Peyer's patch (tissue), 4 donors: ENCODE data around the gene TMPRSS15. TPM values are rescaled to one million over a fixed set of nuclear protein-coding genes. Genes with fewer than 3 reads are reported as not detected.

Source experiments
- DNase-seq, 3 donors: peaks; one replicate each; pipeline ENCODE4 v3.0.0-alpha.2; 2017 to 2019
- H3K27ac ChIP-seq, 4 donors: fragments of 200-600 bp; sonication (generic); one replicate each; pipeline ENCODE4 v1.5.1; 2016 to 2019
- H3K27me3 ChIP-seq, 2 donors: fragments of 200-600 bp; sonication (generic); one replicate each; pipeline ENCODE4 v1.5.1; 2019
- H3K36me3 ChIP-seq, 3 donors: fragments of 200-600 bp; sonication (generic); one replicate each; pipeline ENCODE4 v1.5.1; 2016 to 2019
- H3K4me1 ChIP-seq, 4 donors: fragments of 200-600 bp; sonication (generic); one replicate each; pipeline ENCODE4 v1.5.1; 2016 to 2019
- H3K4me3 ChIP-seq, 4 donors: fragments of 200-600 bp; sonication (generic); 1 replicate in 3 of 4; 2 replicates in 1 of 4; pipeline ENCODE4 v1.5.1; 2016 to 2019; ENCODE audit warnings: mild to moderate bottlenecking in 1 of 4
- H3K9me3 ChIP-seq, 4 donors: fragments of 200-600 bp; sonication (generic); one replicate each; pipeline ENCODE4 v1.5.1; 2016 to 2019; ENCODE audit warnings: mild to moderate bottlenecking in 1 of 4
- POLR2A ChIP-seq, 2 donors: fragments of 450-650 bp; IDR thresholded peaks; one replicate each; pipeline ENCODE4 v1.5.1; 2017; ENCODE audit warnings: antibody characterized with exemption in 2 of 2, mild to moderate bottlenecking in 2 of 2, moderate library complexity in 2 of 2
- total RNA-seq, 4 donors: library from RNA; depleted of rRNA; stranded (reverse); fragments of >200 nt; gene quantifications; one replicate each; pipeline ENCODE4 v1.1.0, GENCODE V29; 2016
- TF ChIP-seq, protein P1 (sequence below), 6 experiments: fragments of 450-650 bp in 4 of 6; fragments of 200-600 bp in 2 of 6; sonication (generic) in 1 of 6; IDR thresholded peaks; one replicate each; pipeline ENCODE4 v1.5.1; 2017 to 2019; ENCODE audit warnings: antibody characterized with exemption in 6 of 6, mild to moderate bottlenecking in 3 of 6, moderate library complexity in 1 of 6

Gene TMPRSS15
- total RNA-seq, 4 donors from 2014 or later: 18.0 to 70.0 (median 39.9) TPM; not detected in 1

GRCh38 chr21:18269856-18270255, 133.7 kb downstream of the TMPRSS15 start:
- DNase-seq: no peak
- Histone ChIP-seq H3K4me1 (no peaks in the 10 kb centered on the region), H3K4me3 (no peak overlapping the region), H3K36me3 (no peaks in the 10 kb centered on the region), H3K9me3 (no peaks in the 10 kb centered on the region), H3K27ac (no peak overlapping the region), H3K27me3 (no peaks in the 10 kb centered on the region)
- no peak for TF ChIP-seq POLR2A (IDR thresholded peaks at IDR 0.05)
- TF ChIP-seq, protein P1, sequence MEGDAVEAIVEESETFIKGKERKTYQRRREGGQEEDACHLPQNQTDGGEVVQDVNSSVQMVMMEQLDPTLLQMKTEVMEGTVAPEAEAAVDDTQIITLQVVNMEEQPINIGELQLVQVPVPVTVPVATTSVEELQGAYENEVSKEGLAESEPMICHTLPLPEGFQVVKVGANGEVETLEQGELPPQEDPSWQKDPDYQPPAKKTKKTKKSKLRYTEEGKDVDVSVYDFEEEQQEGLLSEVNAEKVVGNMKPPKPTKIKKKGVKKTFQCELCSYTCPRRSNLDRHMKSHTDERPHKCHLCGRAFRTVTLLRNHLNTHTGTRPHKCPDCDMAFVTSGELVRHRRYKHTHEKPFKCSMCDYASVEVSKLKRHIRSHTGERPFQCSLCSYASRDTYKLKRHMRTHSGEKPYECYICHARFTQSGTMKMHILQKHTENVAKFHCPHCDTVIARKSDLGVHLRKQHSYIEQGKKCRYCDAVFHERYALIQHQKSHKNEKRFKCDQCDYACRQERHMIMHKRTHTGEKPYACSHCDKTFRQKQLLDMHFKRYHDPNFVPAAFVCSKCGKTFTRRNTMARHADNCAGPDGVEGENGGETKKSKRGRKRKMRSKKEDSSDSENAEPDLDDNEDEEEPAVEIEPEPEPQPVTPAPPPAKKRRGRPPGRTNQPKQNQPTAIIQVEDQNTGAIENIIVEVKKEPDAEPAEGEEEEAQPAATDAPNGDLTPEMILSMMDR (IDR thresholded peaks at IDR 0.05): no peak

- DNase-seq: no peak
- TF ChIP-seq, protein P1 (IDR thresholded peaks at IDR 0.05): no peak
- TF ChIP-seq POLR2A (IDR thresholded peaks at IDR 0.05): no peak
- H3K4me1 ChIP-seq: no peaks in the 10 kb centered on the region
- no peak overlapping the region for H3K4me3 ChIP-seq
- H3K27ac ChIP-seq: no peak overlapping the region
- H3K27me3 ChIP-seq: no peaks in the 10 kb centered on the region
- H3K9me3 ChIP-seq: no peaks in the 10 kb centered on the region
- no peaks in the 10 kb centered on the region for H3K36me3 ChIP-seq
These were observed 134.7 kb downstream of the TMPRSS15 start for GRCh38 chr21:18268906-18269305.

DNA sequence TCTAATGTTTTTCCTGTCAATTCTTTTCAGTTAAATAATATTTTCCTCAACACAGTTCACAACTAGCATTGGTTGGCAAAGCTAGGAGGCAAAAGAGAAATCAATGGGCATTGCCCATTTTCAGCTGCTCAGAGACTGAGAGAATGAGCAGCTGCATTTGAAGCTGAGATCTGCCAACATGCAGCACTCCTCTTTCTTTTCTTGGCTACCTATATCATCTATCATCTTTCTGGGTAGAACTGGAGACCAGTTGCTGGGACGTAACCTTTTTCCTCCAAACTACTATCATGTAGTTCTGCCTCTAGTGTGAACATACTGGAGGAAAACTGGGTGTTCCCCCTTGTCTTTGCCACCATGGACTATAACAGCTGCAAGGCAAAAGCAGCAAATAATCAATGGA, 136.1 kb downstream of the TMPRSS15 start:
- Histone ChIP-seq H3K4me3 (no peak overlapping the region), H3K9me3 (no peaks in the 10 kb centered on the region), H3K4me1 (no peaks in the 10 kb centered on the region), H3K27me3 (no peaks in the 10 kb centered on the region), H3K27ac (no peak overlapping the region), H3K36me3 (no peaks in the 10 kb centered on the region)
- no peak for TF ChIP-seq POLR2A (IDR thresholded peaks at IDR 0.05)
- TF ChIP-seq, protein P1 (IDR thresholded peaks at IDR 0.05): no peak
- no peak for DNase-seq

DNA sequence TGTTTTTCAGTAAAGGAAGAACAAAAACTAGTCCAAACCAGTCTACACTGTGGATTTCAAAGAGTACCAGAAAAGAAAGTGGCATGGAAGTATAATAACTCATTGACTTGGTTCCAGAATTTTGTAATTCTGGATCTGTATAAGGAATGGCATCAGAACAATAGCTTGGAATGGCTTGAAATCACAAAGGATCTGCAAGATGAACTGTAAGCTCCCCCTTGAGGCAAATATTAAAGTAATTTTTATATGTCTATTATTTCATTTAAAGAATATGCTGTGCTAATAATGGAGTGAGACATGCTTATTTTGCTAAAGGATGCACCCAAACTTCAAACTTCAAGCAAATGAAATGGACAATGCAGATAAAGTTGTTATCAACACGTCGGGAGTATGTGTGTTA, 137.6 kb downstream of the TMPRSS15 start:
- H3K9me3 ChIP-seq: no peaks in the 10 kb centered on the region
- TF ChIP-seq, protein P1 (IDR thresholded peaks at IDR 0.05): no peak
- no peak for TF ChIP-seq POLR2A (IDR thresholded peaks at IDR 0.05)

DNA sequence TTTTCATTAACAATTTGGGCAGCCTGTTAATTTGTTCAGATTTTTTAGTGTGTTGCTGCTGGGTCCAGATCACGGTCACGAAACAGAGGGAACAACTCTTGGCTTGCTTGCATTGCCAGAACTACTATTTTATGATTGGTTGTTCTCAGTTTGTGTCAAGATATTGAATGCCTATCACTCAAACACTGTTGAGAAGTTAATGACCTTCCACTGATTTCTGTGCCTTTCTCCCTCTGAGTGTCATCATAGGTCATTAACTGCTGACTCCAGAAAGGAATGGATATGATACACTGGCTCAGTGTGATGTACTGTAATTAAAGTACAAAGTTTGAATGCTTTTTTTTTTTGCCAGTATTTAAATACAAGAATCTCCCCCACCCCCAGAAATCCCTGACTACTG, 149.8 kb downstream of the TMPRSS15 start:
- Histone ChIP-seq H3K27me3 (no peaks in the 10 kb centered on the region), H3K4me3 (no peak overlapping the region), H3K4me1 (no peaks in the 10 kb centered on the region), H3K27ac (no peak overlapping the region), H3K9me3 (no peaks in the 10 kb centered on the region), H3K36me3 (no peaks in the 10 kb centered on the region)
- DNase-seq: no peak
- TF ChIP-seq, protein P1 (IDR thresholded peaks at IDR 0.05): no peak
- TF ChIP-seq POLR2A (IDR thresholded peaks at IDR 0.05): no peak

More for the DNA sequence above, 137.6 kb downstream of the TMPRSS15 start:
- Histone ChIP-seq H3K27ac (no peak overlapping the region), H3K4me1 (no peaks in the 10 kb centered on the region), H3K36me3 (no peaks in the 10 kb centered on the region), H3K27me3 (no peaks in the 10 kb centered on the region), H3K4me3 (no peak overlapping the region)
- DNase-seq: no peak

- H3K27ac ChIP-seq: no peak overlapping the region
- no peak for TF ChIP-seq POLR2A (IDR thresholded peaks at IDR 0.05)
- TF ChIP-seq, protein P1 (IDR thresholded peaks at IDR 0.05): no peak
- no peaks in the 10 kb centered on the region for H3K27me3 ChIP-seq
- H3K4me3 ChIP-seq: no peak overlapping the region
- DNase-seq: no peak
- no peaks in the 10 kb centered on the region for H3K4me1 ChIP-seq
- no peaks in the 10 kb centered on the region for H3K36me3 ChIP-seq
- H3K9me3 ChIP-seq: no peaks in the 10 kb centered on the region
These were observed 150.4 kb downstream of the TMPRSS15 start for GRCh38 chr21:18253221-18253620.
